ENCODE results near the gene DYNLT2B.

DYNLT2B gene

DNA sequence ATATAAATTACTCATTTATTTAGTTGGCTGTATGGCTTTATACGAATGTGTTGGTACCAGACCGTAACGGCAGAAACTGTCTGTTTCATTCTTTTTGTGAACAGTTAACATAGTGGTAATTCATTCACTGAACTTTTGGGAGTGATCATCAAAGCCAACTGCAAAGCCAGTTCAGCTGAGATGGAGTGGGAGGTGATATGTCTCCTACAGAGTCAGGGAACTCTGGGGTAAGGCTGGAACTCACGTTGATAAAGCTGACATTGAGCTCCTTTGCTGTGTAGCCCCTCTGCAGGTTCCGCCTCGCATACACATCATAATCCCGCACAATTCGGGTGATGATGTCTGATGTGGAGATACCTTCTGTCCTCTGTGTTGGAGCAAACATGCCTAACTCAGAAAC lies 76.3 kb downstream of the DYNLT2B start:
- Histone ChIP-seq H3K4me3 (ENCODE audit: low read depth, low read length) (no peak overlapping the region), H3K27ac (ENCODE audit: low read depth, low read length) (no peak overlapping the region), H3K27me3 (ENCODE audit: control insufficient read depth, insufficient read depth, low read length) (no peaks in the 10 kb centered on the region), H3K9me3 (ENCODE audit: control insufficient read depth, insufficient read depth, low read length) (no peaks in the 10 kb centered on the region), H3K9ac (ENCODE audit: low read depth, low read length) (no peak overlapping the region), H3K36me3 (ENCODE audit: control insufficient read depth, insufficient read depth, low read length) (peaks cover 49% of the 10 kb centered on the region), H3K4me1 (ENCODE audit: control insufficient read depth, insufficient read depth, low read length) (no peaks in the 10 kb centered on the region)

Data from HUES48 (cell line).